ENCODE data around the gene EXOC2.
"Not testable (repeated sequence)": the region's sequence is repeated elsewhere in the genome, so short reads cannot be mapped to it uniquely, and the experiment has no call there.

Gene EXOC2

GRCh38 chr6:609905-610304, 83.0 kb downstream of the EXOC2 start:
- H3K4me3 ChIP-seq (ENCODE audit: low read depth, low read length), result no peak overlapping the region
- no peak for DNase-seq (ENCODE audit: low read depth)
- TF ChIP-seq, protein P1, sequence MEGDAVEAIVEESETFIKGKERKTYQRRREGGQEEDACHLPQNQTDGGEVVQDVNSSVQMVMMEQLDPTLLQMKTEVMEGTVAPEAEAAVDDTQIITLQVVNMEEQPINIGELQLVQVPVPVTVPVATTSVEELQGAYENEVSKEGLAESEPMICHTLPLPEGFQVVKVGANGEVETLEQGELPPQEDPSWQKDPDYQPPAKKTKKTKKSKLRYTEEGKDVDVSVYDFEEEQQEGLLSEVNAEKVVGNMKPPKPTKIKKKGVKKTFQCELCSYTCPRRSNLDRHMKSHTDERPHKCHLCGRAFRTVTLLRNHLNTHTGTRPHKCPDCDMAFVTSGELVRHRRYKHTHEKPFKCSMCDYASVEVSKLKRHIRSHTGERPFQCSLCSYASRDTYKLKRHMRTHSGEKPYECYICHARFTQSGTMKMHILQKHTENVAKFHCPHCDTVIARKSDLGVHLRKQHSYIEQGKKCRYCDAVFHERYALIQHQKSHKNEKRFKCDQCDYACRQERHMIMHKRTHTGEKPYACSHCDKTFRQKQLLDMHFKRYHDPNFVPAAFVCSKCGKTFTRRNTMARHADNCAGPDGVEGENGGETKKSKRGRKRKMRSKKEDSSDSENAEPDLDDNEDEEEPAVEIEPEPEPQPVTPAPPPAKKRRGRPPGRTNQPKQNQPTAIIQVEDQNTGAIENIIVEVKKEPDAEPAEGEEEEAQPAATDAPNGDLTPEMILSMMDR (IDR thresholded peaks at IDR 0.05; ENCODE audit: insufficient read depth, low read depth, low read length, missing control alignments), result no peak

DNA sequence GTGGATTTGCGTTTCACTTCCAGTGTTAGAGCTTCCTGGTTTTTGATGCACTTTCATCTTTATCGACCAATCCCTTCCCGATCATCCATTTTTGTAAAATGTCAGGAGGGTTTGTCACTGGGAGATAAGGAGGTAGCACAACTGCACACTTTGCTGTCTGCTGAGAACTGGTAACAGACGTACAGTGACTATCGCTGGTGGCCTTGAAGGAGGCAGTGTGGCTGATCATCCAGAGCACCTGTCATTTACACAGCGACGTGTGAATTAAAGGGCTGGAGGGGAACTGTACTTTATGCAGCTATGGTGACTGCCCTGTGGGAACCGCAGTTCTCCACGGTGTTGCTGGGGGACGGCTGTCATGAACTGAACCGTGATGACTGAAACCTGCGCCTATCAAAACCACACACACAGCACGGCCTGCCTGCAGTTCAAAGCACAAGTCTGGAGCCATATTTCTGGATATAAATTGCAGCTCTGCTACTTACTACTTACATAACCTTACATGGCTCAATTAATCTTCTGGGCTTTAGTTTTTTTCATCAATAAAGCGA, 86.0 kb downstream of the EXOC2 start:
- H3K4me3 ChIP-seq (ENCODE audit: low read depth, low read length), result no peak overlapping the region
- TF ChIP-seq, protein P1 (IDR thresholded peaks at IDR 0.05; ENCODE audit: insufficient read depth, low read depth, low read length, missing control alignments), result no peak
- DNase-seq (ENCODE audit: low read depth), result no peak

DNA sequence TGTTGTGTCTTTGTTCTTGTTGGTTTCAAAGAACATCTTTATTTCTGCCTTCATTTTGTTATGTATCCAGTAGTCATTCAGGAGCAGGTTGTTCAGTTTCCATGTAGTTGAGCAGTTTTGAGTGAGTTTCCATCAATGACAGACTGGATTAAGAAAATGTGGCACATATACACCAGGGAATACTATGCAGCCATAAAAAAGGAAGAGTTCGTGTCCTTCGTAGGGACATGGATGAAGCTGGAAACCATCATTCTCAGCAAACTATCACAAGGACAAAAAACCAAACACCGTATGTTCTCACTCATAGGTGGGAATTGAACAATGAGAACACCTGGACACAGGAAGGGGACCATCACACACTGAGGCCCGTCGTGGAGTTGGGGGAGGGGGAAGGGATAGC, 87.0 kb downstream of the EXOC2 start:
- H3K4me3 ChIP-seq (ENCODE audit: low read depth, low read length); DNase-seq (ENCODE audit: low read depth): not testable (repeated sequence)

- TF ChIP-seq, protein P1 (IDR thresholded peaks at IDR 0.05; ENCODE audit: insufficient read depth, low read depth, low read length, missing control alignments), result no peak
- H3K4me3 ChIP-seq (ENCODE audit: low read depth, low read length), result no peak overlapping the region
- DNase-seq (ENCODE audit: low read depth), result no peak
Measured at GRCh38 chr6:604579-604978, 88.4 kb downstream of the EXOC2 start.

GRCh38 chr6:603265-603664, 89.7 kb downstream of the EXOC2 start:
- TF ChIP-seq, protein P1 (IDR thresholded peaks at IDR 0.05; ENCODE audit: insufficient read depth, low read depth, low read length, missing control alignments), result no peak
- DNase-seq (ENCODE audit: low read depth), result no peak
- no peak overlapping the region for H3K4me3 ChIP-seq (ENCODE audit: low read depth, low read length)

DNA sequence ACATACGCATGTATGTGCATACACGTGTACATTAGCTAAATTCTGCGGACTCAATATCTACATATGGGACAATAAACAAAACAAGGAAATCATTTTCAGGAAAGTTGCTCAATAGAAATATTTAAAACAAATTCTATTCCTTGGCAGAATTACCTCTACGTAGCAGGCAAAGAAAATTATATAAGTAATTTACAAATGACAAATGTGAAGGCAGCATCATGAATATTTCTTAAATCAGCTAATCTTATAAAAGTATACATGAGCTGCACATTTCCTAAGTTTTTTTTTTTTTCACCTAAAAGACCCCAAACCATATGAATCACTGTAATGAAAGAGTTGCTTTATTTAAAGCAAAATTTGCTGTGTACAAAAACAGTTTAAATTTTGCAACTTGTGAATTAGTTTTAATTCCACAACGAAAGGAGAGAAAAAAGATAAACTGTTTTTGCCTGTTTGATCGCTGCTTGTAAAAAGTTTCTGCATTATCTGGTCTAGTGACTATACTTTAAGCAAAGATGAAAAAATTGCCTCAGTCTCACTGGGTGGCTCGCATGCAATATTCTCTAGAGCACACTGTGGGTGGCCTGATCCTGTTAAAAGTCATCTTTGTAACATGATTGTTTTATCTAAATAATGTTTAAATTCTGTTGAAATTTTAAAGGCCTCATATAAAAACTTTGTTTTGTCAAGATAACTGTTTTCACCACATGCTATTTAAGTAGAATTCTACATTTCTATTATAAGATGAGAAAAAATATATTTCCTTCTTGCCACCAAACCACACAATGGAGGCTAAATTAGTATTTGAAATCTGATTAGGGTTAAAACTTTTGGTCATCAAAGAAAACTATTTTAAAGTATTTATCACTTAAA, 93.1 kb downstream of the EXOC2 start:
- DNase-seq (ENCODE audit: low read depth), result no peak
- H3K4me3 ChIP-seq (ENCODE audit: low read depth, low read length), result no peak overlapping the region
- TF ChIP-seq, protein P1 (IDR thresholded peaks at IDR 0.05; ENCODE audit: insufficient read depth, low read depth, low read length, missing control alignments), result no peak

- no peak overlapping the region for H3K4me3 ChIP-seq (ENCODE audit: low read depth, low read length)
- no peak for DNase-seq (ENCODE audit: low read depth)
- TF ChIP-seq, protein P1 (IDR thresholded peaks at IDR 0.05; ENCODE audit: insufficient read depth, low read depth, low read length, missing control alignments), result no peak
Measured at GRCh38 chr6:593907-594212, 99.1 kb downstream of the EXOC2 start.

All from GM12865 (cell line).